GM21367 (cell line): ENCODE data around the gene LRRIQ4.

ENCODE experiments used
- ATAC-seq: cut with Tn5 transposase; IDR thresholded peaks from one replicate; pipeline ENCODE4 v1.9.1; 2021; ENCODE audit not compliant: unreplicated experiment

LRRIQ4 gene

GRCh38 chr3:169809230-169809795, 3.4 kb upstream of the LRRIQ4 start:
- no peak for ATAC-seq

DNA sequence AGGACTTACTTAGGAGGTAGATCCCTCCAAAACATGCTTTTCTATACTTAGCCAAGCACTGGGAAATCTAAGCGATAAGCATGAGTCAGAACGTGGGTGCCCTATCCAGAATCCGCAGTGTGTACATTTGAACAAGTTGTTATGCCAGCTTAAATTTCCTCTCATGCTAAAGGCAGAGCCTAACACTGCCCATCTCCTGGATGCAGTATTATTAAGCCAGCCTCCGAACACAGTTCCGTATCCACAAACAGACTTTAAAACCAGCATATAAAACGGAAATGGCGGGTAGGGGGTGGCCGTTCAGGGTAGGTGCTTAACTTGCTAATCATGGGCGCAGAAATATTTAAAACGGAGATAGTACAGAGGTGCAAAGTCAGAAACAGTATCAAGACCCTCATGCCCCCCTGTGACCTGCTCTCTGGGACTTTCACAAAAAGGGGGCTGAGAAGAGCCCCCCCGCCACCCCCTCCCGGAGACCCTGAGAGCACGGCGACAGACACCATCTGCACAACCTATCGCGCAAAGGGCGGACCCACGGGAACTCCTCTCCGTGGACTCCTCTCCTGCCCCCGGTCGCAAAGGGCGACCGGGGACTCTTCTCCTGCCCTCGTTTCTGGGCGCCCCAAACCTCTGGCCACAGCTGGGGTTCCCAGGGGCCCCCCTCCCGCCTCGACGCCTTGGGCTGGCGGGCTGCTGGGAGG, 889 bp upstream of the LRRIQ4 start:
- peak; percentile 10 for ATAC-seq

GRCh38 chr3:169813278-169813677, 608 bp downstream of the LRRIQ4 start:
- ATAC-seq = no peak

DNA sequence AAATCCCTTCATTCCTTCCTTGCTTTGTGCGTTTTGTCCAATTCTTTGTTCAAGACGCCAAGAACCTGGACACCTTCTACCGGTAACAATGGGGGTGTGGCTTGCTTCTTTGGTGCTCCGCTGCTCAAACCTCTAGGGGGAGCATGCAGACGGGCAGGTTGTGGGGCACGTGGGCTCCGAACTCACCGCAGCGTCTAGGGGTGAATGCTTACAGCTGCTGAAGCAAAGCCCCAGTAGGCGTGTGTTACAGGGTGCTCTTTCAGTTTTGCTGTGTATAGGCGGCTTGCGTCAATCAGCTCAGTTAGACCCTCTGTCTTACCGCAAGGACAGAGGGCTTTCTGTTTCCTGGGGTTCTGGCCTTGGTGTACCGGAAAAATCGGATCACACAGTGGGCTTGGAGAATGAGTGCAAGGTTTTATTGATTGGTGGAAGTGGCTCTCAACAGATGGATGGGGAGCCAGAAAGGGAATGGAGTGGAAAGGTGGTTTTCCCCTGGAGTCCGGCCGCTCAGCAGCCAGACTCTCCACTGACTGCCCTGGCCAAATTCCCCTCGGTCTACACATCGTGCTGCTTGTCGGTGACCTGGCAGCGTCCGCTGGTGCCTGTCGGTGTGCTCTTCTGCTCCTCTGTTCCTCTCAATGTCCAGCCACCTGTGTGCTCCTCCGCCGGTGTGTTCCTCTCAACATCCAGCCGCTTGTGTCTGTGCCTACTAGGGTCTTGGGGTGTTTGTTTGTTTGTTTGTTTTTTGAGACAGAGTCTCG, 1.3 kb downstream of the LRRIQ4 start:
- ATAC-seq = peak; percentile 88

DNA sequence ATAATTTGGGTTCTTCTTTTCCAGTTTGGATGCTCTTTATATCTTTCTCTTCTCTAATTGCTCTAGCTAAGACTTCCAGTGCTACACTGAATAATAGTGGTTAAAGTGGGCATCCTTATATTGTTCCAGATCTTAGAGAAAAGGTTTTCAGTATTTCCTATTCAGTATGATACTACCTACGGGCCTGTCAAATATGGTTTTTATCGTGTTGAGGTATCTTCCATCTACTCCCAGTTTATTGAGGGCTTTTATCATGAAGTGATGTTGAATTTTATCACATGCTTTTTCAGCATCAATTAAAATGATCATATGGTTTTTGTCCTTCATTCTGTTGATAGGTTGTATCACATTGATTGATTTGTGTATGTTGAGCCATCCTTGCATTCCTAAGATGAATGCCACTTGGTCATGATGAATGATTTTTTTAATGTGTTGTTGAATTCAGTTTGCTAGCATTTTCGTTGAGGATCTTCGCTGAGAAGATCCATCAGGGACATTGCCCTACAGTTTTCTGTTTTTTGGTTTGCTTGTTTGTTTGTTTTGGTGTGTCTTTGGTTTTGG, 3.0 kb downstream of the LRRIQ4 start:
- ATAC-seq = no peak

DNA sequence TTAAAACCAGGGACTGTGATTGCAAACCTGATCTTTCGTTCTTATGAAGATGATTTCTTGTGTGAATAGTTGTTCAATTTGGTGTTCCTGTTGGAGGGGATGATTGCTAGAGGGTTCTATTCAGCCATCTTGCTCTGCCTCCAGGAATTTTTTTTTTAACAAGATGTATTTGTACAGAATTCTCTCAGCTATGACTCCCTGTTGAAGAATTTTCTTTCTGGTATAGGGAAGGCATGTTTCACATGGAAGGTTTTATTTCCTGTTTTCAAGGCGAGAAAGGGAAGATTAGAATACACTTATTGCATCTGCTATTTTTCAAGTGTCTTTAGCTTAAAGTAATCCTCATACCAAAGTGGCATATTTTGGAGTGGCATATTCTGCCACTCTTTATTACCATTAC, 5.6 kb downstream of the LRRIQ4 start:
- no peak for ATAC-seq

DNA sequence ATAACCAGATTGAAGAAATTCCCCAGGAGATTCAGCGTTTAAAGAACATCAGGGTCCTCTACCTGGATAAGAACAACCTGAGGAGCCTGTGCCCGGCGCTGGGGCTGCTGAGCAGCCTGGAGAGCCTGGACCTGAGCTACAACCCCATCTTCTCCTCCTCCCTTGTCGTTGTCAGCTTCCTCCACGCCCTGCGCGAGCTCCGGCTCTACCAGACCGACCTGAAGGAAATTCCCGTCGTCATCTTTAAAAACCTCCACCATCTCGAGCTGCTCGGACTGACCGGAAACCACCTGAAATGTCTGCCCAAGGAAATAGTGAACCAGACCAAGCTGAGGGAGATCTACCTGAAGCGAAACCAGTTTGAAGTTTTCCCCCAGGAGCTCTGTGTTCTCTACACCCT, 9.4 kb downstream of the LRRIQ4 start:
- no peak for ATAC-seq

DNA sequence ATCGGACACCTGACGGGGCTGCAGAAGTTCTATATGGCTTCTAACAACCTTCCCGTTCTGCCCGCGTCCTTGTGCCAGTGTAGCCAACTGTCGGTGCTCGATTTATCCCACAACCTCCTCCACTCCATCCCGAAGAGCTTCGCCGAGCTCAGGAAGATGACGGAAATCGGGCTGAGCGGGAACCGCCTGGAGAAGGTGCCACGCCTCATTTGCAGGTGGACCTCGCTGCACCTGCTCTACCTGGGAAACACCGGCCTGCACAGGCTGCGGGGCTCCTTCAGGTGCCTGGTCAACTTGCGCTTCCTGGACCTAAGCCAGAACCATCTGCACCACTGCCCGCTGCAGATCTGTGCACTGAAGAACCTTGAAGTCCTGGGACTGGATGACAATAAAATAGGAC, 9.9 kb downstream of the LRRIQ4 start:
- no peak for ATAC-seq

GRCh38 chr3:169822983-169823382, 10.3 kb downstream of the LRRIQ4 start:
- ATAC-seq = no peak

GRCh38 chr3:169825316-169825715, 12.6 kb downstream of the LRRIQ4 start:
- ATAC-seq = no peak

DNA sequence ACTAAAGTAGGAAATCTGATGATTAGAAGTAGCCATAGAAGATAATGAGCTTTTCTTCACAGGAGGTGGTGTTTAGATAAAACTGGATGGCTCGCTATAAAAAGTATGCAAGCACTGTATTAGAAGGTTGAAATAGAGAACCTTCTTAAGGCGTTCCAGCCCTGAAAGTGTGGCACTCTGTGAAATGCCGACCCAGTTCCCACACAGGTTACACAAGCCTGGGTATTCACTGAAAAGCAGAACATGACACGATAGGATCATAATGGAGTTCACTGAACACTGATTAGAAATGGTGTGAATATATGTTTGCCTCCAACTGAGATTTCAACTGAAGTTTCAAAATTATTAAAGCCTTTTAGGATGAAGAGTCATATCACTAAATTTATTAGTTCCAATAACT, 15.0 kb downstream of the LRRIQ4 start:
- ATAC-seq = no peak

- no peak for ATAC-seq
Observed at GRCh38 chr3:169835533-169835932, 22.9 kb downstream of the LRRIQ4 start.

DNA sequence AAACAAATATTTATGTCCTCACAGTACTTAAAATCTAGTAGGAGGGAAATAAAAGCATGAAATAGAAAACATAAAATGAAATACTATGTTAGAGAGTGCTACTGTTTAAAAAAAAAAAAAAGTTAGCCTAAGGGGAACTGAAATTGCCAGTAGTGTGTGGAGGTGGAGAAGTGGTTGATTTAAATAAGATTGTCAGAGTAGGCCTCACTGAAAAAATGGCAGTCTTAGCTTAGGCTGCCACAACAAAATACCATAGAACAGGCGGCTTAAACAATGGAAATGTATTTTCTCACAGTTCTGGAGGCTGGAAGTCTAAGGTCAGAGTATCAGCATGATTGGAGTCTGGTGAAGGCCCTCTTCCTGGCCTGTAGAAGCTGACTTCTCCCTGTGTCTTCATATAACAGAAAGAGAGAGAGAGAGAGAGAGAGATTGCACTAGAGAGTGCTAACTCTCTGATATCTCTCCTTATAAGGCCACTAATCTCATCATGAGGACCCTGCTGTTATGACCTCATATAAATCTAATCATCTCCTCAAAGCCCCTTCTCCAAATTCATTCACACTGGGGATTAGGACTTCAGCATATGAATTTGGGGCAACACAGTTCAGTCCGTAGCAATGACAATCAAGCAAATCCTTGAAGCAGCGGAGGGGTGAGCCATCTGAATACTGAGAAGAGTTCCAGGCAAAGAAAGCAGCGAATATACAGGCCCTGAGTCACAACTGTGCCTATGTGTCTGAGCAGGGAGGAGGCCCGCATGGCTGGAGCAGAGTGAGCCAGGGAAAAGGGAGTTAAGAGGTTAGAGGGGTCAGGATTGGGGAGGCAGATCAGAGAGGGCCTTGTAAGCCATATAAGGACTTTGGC, 23.6 kb downstream of the LRRIQ4 start:
- ATAC-seq = peak; percentile 79

DNA sequence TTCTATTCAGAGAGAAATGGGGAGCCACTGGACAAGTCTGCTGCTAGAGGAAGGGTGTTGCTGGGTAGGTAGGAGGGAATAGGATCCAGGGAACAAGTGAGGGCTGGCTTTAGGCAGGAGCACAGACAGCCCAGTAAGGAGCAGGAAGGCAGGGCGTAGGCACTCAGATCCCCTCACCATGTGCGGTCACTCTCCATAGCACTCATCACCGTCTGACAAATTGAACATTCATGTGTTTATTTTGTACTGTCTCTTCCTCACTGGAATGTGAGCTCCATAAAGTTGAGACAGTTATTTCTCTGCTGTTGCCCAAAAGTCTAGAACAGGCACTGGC, 24.2 kb downstream of the LRRIQ4 start:
- no peak for ATAC-seq

DNA sequence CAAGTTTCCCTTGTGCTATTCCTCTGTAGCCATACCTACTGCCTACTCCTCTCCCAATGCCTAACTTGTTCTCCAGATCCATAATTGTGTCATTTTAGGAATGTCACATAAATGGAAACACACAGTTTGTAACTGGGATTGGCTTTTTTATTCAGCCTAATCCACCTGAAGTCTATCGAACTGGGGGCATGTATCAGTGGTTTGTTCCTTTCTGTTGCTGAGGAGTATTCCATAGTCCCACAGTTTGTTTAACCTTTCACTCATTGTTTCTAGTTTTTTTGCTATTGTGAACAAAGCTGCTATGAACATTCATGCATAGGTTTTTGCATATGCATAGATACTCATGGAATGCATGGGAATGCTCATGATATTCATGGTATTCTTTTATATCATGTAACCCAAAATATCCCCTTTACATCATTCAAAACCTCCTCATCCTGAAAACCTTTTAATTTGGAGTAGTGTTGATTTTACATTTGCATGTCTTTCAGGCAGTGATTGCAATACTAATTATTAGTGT, 25.9 kb downstream of the LRRIQ4 start:
- no peak for ATAC-seq

DNA sequence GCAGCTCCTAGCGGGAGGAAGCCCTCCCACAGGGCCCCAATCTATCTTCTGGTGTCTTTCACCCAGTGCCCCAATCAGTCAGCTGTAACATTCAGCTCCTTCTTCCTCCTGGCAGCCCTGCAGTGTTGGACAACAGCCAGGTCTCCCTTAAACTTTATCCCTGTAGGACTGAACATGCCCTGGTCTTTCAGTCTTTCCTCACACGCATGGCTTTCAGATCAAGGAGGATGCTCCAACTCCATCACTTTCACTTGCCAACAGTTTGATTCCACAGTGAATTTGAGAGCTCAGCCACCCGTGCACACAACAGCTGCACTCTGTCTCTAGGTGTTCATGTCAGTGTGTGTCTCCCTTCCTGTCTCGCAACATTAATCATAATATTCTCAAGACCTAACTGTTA, 28.5 kb downstream of the LRRIQ4 start:
- peak; percentile 69 for ATAC-seq

- no peak for ATAC-seq
Observed at GRCh38 chr3:169842960-169843359, 30.3 kb downstream of the LRRIQ4 start.

DNA sequence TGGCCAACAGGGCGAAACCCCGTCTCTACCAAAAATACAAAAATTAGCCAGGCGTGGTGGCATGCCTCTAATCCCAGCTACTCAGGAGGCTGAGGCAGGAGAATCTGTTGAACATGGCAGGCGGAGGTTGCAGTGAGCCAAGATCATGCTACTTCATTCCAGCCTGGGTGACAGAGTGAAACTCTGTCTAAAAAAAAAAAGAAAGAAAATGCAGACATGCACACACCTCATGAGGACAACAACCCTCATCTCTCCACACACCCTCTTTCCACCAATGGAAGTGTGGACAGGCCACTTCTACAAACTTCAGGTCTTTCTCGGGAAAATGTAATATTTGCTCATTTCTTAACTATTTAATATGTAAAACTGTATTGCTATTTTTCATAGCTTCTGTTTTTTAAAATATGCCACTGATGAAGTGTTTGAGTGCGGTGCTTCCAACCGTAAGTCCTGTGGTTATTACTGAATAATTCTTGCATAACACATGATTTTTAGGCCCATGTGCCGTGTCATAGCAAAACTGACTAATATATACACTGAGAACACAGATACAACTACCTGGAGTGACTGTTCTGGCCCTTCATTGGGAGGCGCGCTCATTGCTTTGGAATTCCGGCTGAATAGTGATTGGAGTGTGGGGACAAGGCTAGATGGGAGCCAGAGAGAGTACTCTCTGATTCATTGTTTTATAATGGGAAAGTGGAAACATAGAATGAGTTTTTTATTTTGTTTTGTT, 34.0 kb downstream of the LRRIQ4 start:
- peak; percentile 91 for ATAC-seq

GRCh38 chr3:169847896-169848295, 35.2 kb downstream of the LRRIQ4 start:
- no peak for ATAC-seq

DNA sequence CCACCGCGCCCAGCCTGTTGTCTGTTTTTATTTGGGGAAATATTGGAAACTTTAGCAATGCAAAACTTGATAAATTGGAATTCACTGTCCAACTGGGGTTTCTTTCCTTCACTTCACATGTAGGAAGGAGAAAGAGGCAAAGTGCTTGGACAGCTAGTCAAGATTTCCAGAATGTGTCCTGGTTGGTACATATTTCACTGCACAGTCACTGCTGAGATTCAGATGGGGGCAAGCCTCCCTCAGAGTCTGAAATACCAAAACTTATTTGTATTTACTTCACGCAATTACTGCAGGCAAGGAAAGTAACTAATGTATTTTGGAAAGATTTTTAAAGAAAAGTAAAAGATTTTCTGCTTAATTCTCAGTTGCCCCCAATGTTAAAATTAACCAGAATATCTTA, 36.1 kb downstream of the LRRIQ4 start:
- no peak for ATAC-seq
